Activated T-helper 1 cell treated with Interleukin-2 at 50 U/mL for 16 hours (primary cell): ENCODE data around the gene HEYL.

Experiments used
- DNase-seq: peaks from one replicate; pipeline ENCODE4 v3.0.0-alpha.2; 2020; ENCODE audit warnings: low read depth

Gene HEYL

DNA sequence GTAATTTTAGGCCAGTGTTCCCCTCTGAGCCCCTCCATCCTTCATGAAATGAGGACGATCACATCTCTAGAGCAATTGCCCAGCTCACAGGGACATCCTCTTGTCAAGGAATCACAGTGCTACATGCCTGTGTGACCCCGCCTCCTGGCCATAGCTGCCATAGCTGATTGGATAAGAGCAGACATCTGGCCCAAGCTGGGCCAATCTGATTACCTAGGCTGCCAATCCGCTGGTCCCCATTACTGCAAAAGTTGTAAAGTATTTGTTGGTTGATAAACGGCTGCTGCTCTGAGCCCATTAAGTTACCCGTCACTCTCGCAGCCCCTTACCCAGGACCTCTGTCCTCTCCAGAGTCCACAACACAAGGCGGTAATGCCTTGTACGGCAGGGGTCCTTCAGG is 24.1 kb upstream of the HEYL start:
- no peak for DNase-seq

DNA sequence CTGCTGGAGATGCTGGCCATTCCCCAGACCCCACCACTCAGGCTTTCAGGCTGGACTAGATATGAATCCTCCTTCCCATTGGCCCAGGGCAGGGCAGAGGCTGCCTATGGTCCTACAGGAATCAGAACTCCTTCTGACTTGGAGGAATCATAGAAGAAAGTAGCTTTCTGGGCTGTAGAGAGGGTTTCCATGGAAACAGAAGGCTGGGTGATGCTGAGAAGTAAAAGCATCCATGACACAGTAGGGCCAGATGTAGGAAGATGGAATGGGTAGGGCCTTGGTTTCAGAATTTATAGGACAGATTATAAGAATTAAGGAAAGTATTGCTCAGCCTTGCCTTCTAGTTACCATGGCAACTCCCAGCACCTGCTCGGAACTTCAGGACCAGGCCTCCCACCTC is 23.4 kb upstream of the HEYL start:
- no peak for DNase-seq

DNA sequence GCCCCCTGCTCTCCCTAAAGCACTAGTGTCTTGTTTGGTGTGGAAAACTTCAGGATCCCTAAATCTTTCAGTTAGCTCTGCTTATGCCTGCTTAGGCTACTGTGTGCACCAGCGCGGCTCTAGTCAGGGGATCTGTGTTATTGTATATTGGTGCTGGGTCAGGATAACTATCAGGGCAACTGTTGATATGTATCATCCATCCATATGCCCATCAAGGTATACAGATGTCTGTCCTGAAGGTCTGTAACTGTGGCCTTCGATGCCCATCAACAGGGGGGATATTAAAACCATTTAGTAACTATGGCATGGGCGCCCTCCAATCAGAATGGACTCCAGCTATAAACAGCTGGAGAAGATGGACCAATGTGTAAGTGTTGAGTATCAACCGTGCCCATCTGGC is 20.1 kb upstream of the HEYL start:
- DNase-seq: no peak

DNA sequence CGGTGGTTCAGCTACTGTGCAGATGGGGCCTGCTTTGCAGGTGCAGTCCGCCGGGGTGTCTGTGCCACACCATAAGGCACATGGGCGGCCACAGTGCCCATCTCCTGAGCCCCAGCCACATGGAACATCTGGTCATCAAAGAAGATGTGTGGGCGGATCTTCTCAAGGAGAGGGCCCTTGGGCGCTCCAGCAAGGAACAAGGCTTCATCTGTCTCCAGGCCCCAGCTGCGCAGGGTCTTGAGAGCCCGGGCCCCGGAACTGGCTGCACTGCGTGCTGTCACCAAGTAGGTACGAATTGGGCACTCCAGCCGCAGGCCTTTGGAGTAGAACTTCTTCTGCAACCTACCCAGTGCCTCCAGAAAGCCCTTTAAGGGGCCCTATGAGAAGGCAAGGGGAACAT is 19.7 kb upstream of the HEYL start:
- no peak for DNase-seq

DNA sequence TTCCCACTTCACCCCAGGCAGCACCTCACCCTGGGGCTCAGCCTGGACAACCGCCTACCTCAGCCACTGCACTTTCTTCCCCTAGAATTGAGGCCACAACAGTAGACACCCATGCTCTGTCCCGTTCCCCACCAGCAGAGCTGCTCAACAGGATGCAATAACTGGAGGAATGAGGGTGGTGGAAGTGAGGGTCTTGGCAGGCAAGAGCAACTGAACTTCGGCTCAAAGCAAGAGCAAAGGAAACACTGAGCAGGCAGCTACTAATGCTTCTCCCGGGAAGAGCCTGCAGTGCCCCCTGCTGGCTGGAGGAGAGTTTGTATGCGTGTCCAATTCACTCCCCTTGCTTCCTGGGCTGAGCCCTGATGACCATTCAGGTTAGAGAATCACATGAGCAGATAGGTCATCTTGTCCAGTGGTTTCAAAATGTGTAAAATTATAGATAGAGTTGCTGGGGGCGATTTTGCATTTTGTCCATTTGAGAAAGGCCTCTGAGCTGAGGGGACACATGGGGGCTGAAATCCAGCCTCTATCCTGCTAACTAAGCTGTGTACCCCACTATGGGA is 18.6 kb upstream of the HEYL start:
- DNase-seq: peak; percentile 28

DNA sequence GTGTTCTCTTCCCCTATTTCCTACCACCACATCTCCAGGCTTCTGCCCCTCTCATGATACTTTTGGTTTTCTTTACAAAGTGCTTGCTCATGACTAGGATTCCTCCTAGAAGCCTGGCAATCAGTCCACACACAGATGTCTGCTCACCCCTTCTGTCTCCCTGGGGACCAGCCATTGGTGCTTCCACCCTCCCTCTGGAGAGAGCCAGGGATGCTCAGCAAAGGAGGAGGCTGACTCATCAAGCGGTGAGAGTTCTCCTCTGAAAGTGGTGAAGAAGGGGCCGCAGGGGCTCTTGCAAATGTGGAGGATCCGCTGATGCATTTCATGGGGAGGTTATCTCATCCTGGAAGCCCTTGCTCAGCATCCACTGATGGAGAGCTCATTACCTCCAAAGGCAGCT is 18.0 kb upstream of the HEYL start:
- DNase-seq: no peak

DNA sequence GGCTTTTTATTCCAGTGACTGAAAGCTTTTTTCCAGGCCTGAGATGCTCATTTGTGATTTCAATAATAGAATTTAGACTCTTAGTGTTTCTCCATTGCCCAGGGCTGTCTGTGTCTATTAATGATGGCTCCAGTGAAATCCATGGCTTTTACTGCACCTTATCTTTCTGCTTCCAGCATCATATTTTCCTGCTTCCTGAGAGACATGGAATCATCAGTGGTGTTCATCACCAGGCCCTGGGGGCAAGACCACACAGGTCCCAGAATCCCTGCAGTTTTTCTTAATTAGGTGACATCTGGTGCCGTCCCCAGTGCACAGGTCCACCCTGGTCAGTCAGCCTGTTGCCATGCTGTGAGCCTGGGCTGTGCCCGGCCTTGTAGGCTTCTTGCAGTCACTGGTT is 16.9 kb upstream of the HEYL start:
- no peak for DNase-seq

DNA sequence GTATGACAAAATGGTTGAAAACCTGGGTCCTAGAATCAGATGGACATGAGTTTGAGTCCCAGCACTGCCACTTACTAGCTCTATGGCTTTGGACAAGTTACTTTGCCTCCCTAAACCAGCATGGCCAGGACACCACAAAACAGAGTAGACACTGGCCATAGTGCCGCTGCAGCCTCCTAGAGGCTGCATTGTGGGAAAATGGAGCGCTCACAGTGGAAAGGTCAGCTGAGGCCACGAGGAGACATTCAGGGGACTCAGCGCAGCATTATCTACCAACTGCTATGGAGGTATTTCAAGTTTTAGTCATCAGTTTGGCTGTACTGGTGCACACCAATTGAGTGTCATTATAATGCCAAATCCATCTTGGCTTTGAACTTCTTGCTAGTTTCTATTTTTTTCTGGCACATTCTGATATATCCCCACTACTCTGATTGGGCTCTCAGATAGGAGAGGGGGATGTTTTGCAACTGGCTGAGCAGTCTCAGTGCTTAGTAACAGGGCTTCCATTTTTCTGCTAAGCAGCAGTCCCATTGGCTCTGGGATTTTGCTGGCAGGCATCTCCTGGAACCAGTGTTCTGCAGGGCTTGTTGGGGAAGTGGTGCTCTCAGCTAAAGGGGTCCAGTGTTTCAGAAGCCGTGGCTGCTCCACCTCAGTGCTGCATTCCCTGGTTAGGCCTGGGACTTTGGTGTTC is 16.3 kb upstream of the HEYL start:
- DNase-seq: no peak

DNA sequence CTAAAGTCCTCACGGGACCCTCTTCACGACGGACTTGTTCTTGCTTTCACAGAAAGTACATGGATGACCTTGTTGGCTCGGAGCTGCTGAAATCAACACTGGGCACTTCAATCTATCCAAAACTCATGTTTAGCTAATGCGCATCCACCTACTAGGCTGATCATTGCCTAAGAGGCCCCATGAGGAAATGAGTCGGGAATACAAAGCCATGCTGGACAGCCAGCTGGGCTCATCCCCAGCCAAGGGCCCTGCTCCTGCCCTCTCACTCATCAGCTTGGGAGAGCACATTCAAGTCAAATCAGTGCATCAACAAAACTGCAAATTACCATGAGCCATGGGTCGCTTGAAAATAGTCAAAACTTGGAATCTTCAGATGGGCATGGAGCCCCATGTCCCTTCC is 14.8 kb upstream of the HEYL start:
- DNase-seq: no peak

DNA sequence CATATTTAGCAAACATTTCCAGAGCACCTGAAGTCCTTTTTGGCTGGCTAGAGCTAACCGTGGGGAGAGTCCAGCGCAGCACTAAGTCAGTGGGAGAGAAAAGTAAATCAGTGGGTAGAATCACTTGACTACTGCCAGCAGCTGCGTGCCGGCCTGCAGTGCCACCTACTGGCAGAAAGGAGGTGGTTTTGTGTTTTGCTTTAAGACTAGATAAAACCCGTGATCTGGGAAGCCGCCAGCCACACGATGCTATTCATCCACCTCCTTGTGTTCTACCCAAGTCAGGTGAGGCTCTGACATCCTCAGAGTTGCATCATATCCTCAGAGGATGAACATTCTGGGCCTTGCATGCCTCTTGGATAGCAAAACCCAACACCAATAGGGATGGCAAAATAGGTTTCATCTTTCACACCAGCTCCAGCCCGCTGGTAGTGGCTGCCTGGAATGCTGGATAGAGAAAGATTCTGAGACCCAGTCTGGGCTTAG is 14.1 kb upstream of the HEYL start:
- peak; percentile 53 for DNase-seq

DNA sequence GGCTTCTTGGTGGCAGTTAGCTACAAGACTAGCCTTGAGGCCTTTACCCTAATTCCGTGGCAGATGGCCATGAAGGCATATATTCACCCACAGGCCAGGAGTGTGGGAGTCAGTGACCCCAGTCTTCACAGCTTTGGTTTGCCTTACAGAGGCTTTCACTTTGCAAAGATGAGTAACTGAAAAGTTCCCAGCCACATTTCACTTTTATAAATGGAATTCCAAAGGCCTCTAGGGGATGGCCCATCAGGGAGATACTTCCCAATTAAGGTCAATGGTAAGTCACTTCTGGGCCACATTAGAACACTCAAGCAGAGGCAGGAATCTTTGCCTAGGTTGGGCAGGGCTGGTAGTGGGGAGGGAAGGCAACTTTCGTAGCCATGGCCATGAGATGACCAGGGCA is 13.1 kb upstream of the HEYL start:
- no peak for DNase-seq

DNA sequence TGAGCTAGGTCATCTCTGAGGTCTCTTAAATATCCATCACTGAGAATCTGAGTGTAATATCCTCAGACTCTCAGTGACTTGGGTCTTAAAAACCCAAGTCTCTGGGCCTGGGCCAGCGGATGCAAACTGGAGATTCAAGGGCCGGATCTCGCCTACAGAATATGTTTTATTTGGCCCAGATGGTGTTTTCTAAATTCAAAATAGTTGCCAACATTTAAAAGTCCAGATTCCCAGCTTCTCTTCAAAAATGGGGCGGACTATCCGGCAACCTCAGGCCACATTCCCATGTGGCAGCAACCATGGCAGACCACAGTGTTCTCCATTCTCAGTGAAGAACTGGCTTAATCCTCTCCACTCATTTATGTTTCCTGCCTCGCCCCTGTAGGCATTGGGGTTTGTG is 12.7 kb upstream of the HEYL start:
- no peak for DNase-seq

DNA sequence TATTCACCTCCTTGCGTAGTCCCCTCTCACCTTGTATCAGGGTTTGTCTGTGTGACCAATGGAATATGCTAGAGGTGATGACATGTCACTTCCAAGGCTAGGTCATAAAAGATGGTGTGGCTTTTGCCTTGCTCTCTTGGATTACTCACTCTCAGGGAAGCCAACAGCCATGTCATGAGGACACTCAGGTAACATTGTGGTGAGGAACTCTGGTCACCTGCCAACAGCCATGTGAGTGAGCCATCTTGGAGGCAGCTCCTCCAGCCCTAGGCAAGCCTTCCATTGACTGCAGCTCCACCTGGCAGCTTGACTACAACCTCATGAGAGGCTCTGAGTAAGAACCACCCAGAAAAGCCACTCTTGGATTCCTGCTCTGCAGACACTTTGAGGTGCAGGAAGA is 11.0 kb upstream of the HEYL start:
- no peak for DNase-seq

DNA sequence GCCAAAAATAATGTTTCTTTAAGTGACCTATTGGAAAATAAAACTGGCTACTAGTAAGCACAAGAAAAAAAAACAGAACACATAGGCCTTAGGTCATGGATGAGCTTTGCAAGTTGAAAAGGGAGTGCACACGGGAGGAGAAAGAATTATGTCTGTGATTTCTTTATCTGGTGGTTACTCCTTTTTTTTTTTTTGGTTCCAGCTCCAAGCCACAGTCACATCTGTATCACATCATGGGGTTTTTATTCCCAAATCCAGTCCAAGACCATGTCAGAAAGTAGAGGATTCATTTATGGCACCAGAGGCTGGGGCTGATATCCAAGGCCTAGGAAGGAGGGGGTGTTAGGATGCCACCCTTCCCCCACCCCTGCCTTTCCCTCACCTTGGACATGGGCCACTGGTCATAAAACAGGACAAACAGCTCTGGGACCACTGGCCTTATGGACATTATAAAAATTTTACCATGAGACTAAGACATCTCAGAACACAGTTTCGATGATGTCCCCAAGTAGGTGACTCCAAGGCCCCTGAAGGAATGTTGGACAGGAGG is 10.3 kb upstream of the HEYL start:
- no peak for DNase-seq

DNA sequence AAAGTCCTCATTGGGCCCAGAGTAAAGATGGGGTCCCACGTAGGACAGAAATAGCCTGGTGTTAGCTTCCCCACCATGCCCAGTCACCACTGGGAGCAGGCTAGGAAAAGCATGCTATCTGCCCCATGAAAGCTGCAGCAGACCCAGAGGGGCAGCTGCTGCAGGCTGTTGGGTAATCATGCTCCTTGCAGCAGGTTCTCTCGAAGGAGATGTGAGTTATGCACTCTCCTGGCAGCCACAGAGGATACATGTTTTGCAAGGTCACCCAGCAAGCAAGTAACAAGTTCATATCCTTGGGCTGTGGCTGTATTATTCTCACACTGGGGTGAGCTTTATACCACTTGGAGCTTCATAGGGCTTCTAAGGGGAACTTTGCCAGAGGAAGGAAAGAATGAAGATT is 9.1 kb upstream of the HEYL start:
- DNase-seq: no peak

DNA sequence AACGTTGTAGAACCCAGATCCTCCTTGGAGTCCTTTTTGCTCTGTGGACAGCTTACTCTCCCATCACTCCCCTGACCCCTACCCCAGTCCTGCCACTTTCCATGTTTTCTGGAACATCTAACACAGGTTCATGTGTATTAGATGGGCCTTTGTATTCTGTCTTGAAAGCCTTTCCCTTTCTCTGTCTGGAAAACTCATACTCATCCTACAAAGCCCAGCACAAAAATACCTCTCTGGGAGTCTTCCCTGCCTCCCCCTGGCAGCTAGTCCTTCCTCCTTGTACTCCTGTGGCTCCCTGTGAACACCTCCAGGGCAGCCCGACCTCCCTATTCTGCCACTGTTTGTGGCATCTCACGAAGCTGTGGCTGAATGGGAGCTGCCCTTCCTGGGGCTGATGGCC is 7.8 kb upstream of the HEYL start:
- DNase-seq: no peak

DNA sequence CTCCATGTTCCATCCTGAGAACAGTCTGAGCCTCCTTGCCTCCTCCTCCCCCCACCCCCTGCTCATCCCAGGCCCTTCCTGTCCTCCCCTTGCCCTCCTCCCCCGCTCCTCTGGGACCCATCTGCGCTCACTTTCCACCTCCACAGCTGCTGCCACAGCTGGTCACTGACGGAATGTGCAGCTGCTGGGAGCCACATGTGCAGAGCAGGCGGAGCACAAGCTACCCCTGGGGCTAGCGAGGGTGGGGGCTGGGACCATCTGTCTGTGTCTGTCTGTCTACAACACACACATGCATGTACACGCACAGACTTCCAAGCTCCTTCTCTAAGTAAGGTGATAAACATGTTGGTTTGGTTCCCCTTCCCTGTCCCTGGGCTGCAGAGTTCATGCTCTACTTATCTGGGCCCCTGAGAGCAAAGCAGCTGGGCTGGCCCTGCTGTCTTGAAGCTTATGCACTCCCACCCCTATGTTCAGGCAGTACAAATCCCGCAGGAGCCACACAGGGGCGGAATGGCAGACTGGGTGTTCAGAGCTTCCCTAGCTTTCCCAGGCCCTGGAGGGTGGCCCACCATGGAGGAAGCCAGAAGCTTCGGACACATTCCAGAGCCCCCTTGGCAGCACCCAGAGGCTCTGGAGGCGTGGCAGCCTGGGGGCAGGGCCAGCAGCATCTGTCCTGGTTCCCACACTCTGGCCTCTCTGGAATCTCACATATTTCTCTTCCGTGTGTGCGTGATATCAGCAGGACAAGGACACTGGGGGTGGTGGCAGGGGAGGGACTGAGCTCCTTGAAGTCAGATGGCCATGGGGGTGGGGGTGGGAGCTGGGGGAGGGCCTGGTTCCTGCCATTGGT is 7.0 kb upstream of the HEYL start:
- no peak for DNase-seq

DNA sequence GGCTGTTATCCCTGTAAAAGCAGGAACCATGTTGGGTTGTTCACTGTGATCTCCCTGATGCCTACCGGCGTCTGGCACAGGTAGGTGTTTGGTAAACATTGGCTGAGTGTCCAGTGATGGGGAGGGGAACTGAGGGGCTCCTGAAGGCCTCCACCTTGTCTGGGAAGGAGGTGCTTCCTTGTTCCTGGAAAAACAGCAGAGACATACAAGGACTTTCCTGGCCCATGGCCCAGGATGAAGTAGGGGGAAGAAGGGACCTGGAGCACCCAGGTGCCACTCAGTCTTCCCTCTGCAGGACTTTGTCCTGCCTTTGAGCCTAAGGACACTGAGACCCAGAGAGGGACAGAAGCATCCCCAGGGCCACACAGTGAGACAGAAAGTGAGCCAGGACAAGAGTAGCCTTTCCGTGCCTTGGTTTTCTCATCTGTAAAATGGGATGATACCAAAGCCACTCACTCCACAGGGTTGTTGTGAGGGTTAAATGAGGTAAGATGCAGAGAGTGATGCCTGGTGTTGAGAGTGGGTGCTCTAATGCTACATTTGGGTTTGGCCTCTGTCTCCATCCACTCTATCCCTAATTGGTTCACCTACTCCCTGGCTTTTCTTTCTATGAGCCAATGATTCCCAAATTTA is 6.1 kb upstream of the HEYL start:
- DNase-seq: no peak

DNA sequence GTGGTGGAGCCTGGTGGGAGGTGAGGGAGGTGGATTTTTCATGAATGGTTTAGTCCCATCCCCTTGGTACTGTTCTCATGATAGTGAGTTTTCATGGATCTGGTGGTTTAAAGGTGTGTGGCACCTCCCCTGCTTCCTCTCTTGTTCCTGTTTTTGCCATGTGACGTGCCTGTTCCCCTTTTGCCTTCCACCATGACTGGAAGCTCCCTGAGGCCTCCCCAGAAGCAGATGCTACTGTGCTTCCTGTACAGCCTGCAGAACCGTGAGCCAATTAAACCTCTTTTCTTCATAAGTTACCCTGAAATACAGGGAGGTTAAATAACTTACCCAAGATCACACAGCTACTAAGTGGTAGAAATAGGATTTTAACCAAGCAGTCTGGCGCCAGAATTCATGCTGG is 4.3 kb upstream of the HEYL start:
- no peak for DNase-seq

DNA sequence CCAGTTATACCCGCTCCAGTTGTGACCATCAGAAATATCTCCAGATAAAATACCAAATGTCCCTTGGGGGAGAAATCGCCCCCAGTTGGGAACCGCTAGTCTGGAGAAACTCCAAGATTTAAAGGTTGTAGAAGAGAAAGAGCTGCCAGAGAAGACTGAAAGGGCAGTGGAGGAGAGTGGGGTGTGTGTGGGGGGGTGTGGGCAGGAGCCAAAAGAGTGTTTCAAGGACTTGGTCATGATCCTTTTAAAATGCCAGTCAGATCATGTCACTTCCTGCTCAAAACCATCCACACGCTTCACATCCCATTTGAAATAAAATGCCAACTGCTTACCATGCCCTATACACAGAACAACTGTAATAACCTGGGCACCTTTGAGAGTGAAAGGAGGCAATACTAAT is 3.4 kb upstream of the HEYL start:
- no peak for DNase-seq

DNA sequence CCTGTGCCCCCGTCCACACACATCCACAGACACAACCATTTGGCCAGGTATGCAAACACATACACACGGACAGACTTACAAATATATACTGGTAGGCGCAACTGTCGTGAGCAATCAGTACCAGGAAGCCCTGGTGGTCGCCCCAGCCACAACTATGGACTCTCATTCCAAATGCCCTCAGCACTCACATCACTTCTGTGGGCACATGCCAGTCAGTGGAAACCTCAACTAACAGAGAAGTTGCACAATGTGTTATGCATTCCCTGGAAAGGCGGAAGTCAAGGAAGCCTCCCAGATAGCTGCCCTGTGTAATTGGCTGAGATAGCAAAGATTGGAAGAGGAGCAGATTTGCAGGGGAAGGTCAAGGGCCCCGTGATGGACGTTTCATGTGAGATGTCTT is 1.4 kb upstream of the HEYL start:
- no peak for DNase-seq

DNA sequence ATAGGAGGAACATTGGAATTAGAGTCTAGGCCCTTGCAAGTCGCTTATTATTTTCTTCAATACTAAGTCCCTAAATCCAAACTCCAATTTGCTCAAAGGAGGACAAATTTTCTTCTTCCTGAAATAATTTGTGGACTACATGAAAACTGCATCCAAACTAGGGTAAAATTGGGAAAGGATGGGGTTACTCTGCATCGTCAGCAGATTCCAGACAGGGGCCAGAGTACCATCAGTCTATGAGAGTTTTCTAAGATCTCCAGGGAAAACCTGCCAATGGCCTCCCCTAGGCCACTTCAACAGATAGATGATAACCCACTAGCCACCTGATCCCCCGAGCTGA is 508 bp downstream of the HEYL start:
- no peak for DNase-seq

DNA sequence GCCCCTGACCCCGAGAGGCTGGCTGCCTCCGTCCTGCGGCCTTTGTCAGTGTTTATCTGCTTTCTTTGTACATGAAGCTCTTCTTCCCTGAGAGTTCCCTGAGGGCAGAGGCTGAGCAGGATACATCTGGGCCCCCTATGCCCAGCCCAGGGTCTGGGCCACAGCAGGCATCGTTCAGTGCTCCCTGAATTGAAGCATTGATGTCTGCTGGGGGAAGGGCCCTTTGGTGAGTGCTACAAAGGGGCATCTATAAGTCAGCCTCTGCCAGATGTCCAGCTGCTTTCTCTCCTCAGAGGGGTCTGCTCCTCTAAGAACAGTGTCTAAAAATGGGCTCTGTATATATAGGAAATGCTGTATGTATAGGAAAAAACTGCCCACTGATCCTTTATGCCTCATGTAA is 2.1 kb downstream of the HEYL start:
- DNase-seq: no peak
